ENCODE data around the gene TMEM63B. TPM values are rescaled to one million over a fixed set of nuclear protein-coding genes. Genes with fewer than 3 reads are reported as not detected.
A peak's percentile ranks its signal among the peaks of the same experiment; 100 is the strongest.
"Not testable (repeated sequence)": the region's sequence is repeated elsewhere in the genome, so short reads cannot be mapped to it uniquely, and the experiment has no call there.

Gene TMEM63B
- total RNA-seq, 1 donor from 2014 or later = 32.7 TPM

DNA sequence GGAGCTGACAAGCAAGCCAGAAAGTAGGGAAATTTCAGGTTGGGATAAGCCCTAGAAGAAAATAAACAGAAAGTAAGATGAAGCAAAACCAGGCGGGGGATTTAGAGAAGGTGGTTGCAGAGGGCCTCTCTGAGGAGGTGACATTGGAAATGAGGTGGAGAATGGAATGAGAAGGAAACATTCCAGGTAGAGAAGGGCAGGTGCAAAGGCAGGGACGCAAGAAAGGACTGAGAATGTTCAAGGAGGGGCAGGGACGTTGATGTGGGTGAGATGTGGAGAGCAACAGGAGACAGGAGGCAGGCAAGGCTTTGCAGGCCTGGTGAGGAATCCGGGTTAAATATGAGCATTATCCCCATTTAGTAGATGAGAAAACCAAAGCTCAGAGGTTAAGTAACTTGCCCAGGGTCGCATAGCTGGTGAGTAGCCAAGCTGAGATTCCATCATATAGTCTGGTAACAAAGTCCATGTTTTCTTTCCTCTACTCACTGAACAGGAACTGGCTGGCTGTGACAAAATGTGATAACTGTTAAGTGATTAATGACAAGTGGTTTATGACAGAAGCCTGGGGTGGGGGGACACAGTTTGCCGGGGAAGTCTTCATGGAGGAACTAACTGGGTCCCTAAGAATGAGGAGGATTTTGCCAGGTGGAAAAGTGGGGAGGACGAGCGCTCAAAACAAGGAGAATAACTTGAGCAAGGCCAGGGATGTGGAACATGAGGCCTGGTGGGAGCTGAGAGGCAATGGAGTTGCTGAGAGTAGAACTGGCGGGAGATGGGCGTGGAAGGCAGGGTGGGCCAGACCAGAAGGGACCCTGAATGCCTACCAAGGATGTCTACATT lies 32.7 kb upstream of the TMEM63B start:
- no peak for DNase-seq (ENCODE audit: low spot score)

DNA sequence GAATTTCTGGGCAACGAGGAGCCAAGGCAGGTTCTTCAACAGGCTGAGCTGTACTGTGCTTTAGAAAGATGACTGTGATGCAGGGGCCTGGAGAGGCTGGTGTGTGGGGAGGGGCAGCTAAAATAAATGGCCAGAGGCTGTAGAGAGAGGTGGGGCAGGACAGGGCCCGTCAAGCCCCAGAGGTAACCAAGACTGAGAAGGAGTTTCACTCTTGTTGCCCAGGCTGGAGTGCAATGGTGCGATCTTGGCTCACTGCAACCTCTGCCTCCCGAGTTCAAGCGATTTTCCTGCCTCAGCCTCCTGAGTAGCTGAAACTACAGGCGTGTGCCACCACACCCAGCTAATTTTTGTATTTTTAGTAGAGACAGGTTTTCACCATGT lies 32.1 kb upstream of the TMEM63B start:
- DNase-seq (ENCODE audit: low spot score) = not testable (repeated sequence)

DNA sequence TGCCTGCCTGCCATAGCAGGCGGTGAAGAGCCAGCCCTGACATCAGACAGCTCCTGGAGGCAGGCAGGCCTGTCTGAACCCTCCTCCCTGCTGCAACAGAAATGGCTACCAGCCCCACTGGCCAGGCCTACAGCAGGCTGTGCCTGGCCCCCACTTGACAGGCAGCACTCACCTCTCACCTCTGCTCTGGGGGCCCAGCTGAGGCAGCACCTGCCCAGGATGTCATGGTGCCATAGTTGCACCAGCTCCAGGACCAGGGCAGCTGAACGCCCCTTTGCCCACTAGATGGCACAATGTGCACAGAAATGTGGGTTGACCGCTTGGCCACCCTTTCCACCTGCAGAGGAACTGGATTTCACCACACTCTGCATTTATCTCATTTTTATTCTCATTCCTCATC lies 30.7 kb upstream of the TMEM63B start:
- peak; percentile 82 for DNase-seq (ENCODE audit: low spot score)

DNA sequence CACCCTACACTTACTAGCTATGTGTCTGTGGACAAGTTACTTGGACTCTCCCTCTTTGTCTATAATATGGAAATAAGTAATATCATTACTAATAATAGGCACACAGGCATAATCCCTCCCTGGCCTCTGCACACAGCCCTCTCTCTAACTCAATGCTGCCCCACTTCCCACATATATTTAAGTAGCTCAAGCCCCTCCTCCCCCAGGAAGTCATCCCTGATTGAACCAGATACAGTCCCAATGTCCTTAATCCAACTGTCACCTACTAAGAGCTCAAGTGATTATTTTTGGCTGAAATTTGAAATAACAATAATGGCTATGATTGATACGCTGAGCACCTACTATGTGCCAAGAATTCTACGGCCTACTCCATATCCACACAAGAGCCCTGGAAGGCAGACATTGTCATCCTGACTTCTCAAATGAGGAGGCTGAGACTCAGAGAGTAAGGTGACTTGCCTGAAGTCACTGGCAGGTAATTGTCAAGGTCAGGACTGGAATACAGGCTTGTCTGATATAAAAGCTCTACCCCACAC lies 29.5 kb upstream of the TMEM63B start:
- DNase-seq (ENCODE audit: low spot score) = no peak

DNA sequence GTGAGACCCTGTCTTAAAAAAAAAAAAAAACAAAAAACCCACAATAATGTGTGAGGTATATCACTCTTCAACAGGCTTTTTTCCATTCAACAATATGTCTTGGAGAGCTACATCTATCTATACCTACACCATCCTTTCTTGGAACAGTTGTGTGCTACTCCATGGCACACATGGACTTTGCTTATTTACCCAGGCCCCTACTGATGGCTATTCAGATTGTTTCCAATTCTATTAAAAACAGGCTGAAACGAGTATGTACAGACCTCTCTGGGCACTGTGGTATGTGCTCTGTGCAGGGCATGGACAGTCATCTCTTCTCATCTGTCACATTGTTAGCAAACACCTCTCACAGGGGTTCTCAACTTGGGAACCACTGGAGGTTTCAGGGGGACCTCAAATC lies 28.2 kb upstream of the TMEM63B start:
- DNase-seq (ENCODE audit: low spot score) = no peak

DNA sequence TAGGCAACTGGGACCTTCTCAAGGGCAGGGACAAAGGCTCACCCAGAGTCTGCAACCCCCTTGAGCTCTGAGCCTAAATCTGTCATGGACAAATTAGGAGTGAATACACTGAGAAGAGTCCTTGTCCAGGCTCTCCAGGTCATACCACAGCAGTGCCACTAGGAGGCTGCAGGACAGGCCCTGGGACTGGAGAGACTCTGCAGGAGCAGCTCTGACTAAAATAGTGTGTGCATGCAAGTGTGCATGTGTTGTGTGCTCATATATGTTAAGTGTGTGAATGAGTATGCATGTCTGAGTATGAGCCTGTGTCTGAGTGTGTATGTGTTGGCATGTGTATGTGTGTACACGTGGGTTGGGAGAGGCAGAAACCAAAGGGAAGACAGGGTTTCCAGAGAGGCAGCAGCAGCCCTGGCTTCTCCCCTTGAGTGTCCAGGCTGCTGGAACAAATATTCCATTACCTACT lies 27.2 kb upstream of the TMEM63B start:
- DNase-seq (ENCODE audit: low spot score) = no peak

DNA sequence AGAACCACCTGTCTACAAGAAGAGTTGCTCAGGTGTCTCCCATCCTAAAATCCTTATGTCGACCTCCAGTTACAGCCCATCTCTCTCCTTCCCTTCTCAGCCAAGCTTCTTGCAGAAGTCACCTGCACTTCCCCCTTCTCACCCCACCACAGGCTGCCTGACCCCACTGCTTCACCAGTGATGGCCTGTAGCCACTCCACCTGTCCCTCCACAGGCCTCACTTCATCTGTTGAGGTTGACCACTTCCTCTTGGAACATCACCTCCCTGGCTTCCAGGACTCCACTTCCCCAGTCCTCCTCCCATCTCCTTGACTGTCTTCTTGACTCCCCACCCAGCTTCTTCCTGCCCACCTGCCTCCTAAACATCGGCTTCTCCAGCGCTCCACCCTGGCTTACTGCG lies 25.5 kb upstream of the TMEM63B start:
- DNase-seq (ENCODE audit: low spot score) = no peak

DNA sequence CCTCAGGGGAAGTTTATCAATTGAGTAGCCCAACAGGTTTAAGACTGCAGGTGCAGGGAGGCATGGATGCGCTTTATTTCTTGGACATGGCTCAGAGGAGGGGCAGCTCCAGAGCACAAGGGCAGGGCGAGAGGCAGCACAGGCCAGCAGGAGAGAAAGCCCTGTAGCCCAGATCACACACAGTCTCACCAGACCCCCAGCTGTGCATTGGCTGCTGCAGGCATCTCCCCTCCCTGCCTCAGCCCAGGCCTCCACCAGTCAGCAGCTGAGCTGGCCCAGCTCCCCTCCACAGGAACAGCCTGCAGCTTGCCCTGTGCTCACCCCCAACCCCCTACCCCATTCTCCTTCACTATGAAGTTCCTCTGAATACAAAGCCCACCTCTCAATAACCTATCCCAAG lies 24.8 kb upstream of the TMEM63B start:
- no peak for DNase-seq (ENCODE audit: low spot score)

DNA sequence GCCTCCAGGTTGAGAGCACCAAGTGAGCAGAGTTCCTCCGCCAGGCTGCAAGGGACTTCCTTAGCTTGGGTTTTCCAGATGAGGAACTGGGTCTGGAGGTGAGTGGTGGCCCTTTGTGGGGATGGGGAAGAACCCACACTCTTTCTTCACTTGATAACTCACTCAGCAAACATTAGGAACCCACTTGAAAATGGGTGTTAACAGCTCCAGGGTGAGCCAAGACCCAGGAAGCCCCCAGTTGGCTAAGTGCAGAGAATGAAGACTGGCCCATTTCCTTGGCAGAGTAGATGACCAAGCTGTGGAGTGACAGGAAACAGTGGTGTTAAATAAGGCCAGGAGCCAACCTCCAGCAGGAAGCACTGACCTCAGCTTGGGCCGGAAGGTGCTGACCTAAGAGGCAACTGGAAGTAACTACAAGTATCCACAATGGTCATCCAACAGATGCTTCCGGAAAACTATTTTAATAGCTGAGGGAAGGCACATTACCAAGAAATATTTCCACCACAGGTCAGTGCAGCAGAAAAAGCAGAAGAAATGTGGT lies 22.8 kb upstream of the TMEM63B start:
- DNase-seq (ENCODE audit: low spot score) = no peak

DNA sequence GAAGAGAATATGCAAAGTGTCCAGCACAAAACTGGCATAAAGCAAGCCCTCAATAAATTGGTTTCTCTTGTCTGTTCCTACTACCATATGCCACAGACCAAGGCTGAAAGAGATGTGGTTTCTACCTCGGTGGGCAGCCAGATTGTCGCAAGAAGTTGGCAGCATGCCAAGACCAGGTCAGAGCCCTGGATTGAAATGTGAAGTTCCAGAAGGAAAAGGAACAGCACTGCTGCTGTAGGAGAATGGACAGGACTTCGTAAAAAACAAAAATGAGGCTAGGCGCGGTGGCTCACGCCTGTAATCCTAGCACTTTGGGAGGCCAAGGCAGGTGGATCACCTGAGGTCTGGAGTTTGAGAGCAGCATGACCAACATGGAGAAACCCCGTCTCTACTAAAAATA lies 22.2 kb upstream of the TMEM63B start:
- no peak for DNase-seq (ENCODE audit: low spot score)

DNA sequence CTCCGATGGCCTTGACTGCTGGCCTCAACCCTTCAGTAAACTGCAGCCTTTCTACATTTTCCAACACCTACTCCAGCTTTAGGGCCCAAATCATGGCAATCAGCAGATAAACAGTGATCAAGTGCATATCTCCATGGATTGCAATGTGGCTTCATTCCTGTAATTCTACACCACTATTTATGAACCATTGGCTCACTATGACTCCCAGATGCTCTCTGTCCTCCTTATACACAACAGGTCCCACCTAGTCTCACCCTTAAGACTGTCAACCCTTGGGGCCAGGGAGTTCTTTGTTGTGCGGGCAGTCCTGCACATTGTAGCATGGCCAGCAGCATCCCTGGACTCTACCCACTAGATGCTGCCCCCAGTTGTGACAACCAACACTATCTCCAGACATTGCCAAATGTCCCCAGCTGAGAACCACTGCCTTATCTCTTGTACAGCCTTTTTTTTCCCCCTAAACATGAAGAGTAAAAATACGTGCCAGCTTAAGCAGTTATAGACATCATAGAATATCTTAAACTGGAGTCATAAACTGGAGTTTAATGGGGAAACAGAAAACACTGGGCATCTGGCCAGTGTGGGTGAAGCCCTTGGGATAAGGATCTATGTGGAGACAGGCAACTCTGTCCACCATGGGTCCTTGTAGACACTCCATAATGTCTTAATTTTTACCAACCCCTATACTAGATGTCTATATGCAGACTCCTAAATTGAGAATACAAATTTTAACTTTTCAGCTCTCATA lies 21.2 kb upstream of the TMEM63B start:
- no peak for DNase-seq (ENCODE audit: low spot score)

DNA sequence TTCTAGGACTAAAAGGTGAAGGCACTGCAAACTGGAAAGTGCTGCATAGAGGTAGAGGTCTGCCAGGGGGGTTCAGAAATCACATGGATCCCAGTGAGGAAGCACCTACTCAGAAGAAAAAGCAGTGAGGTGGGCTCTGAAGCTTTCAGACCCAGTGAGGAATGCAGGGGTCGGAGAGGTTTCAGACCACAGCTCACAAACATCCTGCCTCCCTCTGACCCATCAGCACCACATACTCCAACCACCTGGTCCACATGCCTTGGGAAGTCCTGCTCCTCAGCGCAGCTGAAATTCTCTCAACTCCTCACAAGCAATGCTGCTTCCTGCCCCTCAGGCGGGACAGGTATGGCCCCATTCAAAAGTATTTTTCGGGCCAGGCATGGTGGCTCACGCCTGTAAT lies 20.3 kb upstream of the TMEM63B start:
- no peak for DNase-seq (ENCODE audit: low spot score)

DNA sequence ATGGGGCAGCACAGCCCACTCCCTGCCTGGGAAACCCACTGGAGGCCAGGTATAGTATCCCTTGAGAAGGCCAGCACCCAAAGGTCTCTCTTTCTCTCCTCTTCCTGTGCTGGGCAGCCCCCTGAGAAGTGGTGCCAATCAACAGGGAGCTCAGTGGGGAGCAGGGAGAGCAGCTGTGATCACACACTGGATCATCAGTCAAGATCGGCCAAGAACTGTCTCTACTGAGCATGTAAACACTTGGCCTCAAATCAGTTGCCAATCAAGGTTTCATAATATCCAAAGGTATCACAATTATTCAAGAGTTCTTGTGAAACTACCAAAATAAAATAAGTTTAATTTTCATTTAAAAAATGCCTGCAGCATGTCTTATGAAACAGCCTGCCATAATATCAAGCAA lies 18.9 kb upstream of the TMEM63B start:
- no peak for DNase-seq (ENCODE audit: low spot score)

DNA sequence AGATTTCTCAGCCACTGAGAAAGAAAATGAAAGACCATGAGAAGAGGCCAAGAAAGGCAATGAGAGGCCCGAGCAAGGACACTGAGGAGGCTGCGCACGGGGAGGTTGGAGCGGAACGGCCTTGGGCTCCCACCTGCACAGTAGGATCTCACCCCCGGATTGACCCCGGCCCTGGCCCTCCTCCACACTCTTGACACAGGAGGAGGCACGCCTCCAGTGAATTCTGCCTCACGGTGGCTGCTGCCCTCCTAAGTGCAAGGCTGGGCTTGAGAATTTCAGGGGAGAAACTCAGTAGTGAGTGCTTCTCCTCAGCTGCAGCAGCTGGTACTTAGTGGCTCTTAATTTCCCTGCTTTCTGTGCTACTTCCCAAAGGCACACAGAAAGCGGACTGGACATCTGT lies 18.1 kb upstream of the TMEM63B start:
- DNase-seq (ENCODE audit: low spot score) = no peak

DNA sequence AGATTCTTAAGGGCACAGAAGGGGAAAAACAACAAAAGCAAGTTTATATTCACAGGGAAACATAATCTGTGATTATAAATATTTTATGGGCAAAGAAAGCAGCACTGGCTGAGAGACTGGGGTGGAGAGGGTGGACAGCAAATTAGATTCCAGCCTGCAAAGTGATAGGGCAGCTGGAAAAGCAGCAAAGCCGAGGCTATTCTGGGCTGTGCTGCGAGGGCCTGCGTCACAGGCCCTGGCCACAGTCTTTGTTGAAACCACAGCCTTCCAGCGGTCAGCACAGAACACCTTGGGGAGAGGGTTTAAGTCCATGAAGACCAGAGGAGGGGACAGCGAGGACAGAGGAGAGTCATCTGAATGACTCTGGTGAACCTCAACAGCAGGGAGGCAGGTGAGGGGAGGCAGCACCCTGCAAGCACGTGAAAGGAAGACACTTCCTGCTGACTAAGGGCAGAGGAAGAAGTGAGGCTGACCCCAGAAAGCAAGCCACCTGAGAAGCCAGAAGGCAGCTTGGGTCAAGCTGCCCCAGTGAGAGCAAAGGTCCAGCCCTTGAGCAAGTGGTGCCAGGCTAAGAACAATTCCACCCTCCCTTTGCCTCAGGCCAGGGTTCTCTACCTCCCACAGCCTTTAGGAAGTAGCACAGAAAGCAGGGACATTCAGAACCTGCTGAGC lies 17.2 kb upstream of the TMEM63B start:
- DNase-seq (ENCODE audit: low spot score) = no peak

DNA sequence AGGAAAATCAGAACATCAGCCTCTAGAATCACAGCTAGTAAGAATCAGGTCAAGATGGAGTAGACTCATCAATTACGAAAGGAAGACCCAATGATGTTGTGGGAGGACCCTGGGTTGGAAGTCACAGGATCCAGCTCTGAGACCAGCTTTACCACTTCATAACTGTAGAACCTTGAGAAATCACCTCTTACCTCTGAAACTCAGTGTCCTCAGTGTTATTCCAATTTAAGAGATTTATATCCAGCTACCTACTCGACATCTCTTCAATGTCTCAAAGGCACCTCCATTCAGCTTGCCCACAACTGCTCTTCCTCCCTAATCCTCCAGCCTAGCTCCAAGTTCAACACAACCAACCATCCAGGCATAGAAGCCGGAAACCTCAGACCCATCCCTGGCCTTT lies 16.4 kb upstream of the TMEM63B start:
- no peak for DNase-seq (ENCODE audit: low spot score)

DNA sequence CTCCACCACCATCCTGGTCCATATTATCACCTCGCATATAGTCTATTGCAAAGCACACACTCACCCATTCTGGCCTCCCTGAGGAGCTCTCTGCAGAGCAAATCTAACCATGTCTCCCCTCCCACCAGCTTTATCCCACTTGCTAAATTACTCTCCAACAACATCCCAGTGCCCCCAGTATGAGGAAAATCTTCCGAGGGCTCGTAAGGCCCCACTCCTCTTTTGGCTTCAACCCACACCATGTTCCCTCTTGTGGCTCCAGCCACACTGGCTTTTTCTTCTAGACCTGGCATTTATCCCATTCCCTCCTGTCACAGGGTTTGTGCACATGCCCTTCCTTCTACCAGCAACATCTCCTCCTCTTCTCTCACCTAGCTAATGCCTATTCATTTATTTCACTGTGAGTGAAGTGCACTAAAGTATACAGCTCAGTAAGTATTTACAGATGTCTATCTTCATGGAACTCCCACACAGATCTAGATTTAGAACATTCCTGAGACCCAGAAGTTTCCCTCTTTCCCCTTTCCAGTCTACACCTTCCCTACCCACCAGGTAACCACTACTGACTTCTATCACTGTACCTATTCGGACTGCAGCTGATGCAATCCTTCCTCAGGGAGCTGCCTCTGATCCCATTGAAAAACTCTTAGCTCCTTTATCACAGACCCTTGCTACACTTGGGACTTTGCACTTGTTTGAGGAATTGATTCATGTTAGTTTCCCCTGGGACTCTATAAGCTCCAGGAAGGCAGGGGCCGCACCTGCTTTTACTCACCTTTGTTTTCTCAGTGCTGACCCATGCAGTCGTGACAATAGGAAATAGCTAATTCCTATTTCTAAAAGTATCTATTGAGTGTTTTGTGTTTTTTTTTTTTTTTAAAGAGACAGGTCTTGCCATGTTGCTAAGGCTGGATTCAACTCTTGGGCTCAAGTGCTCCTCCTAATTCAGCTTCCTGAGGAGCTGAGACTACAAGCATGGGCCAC lies 15.6 kb upstream of the TMEM63B start:
- DNase-seq (ENCODE audit: low spot score) = no peak

DNA sequence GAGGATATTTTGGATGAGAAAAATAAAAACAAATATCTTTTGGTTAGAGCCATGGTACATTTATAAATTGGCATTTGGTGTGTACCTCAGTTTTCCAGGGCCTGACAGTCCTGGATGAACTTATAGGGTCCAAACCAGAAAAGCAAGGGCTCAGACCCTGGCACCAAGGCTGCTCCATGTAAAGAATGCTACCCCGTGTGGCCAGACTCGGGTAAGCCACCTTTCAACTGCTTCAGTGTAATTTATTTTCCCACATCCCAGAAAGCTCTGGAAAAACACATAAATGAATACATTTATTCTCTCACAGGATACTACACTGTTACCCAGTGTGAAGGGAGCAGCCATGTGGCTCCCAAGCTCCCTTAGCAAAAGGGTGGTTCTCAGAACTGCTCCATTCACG lies 13.9 kb upstream of the TMEM63B start:
- no peak for DNase-seq (ENCODE audit: low spot score)

DNA sequence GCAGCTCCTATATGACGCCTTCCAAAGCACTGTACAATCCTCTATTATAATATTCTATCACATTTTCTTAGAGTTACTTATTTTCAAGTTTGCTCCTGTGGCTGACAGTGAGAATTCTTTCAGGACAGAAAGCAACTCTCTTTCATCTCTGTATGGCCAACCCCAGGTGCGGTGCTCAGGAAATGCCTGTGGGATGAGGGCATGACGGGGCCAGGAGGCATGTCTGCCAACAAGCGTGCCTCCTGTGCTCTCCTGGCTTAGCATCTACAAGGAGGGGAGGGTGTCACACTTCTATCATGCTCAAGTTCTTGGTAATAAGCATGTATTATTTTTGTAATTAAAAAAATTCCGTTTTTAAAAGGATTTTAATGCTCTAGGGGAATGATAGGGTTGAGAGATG lies 11.5 kb upstream of the TMEM63B start:
- no peak for DNase-seq (ENCODE audit: low spot score)

DNA sequence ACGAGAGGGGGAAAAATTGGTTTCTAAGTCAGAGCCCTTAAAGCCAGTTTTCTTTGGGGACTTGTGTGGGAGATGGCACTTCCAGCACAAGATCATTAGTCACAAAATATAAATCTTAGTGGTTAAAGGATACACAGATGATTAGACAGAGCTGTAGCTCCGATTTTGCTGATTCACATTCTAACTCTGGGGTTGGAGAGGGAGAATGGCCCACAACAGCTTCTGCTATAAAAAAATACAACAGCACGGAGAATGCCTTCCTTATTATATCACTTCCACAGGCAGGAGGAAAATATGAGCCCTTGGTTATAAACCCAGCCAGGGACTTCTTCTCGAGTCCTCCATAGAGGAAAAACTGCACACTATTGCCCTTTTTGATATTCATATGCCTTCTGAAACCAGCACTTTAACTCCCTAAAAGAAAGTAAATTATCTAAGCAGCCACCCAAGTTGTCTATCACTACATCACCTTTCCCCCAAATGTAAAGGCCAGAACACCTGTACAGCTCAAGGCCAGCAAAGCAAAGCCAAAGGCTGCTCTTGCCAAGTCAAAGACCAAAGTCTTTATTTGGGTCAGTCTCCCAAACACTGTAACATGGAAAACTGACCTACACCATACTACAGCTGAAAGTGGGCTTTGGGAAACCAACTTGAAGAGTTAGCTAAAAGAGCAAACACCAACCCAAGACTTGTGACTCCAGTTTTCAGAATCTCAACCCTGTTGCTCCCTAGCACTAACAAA lies 10.5 kb upstream of the TMEM63B start:
- no peak for DNase-seq (ENCODE audit: low spot score)
